ENCODE measurements around the gene B3GNT4. TPM values are rescaled to one million over a fixed set of nuclear protein-coding genes. Genes with fewer than 3 reads are reported as not detected.

The B3GNT4 gene
- total and polyA plus RNA-seq, 2 donors (not counting 1 experiment from before 2014, with no cell fraction given), result not detected

Small RNA genes within 50 kb of the gene (small RNA-seq; reads per million reads assigned to genes)
- 0.57 reads per million for gene DIABLO (ENCODE audit: insufficient read length, low read depth, low replicate concordance)

Other genes starting within 250 kb of the B3GNT4 start
- 75.6 and 75.9 TPM in 2 replicates for gene BCL7A, start 181.8 kb upstream of the B3GNT4 start, total RNA-seq
- gene BCL7A, start 181.8 kb upstream of the B3GNT4 start, polyA plus RNA-seq, result 71.0 and 80.7 TPM in 2 replicates
- 91.2 and 94.5 TPM in 2 replicates for gene MLXIP, start 125.0 kb upstream of the B3GNT4 start, total RNA-seq
- 28.1 and 30.6 TPM in 2 replicates for gene MLXIP, start 125.0 kb upstream of the B3GNT4 start, polyA plus RNA-seq
- not detected in 2 replicates for gene IL31, start 29.5 kb upstream of the B3GNT4 start, total RNA-seq
- gene IL31, start 29.5 kb upstream of the B3GNT4 start, polyA plus RNA-seq, result not detected in 2 replicates
- not detected in 2 replicates for gene LRRC43, start 20.6 kb upstream of the B3GNT4 start, total RNA-seq
- not detected in 2 replicates for gene LRRC43, start 20.6 kb upstream of the B3GNT4 start, polyA plus RNA-seq
- 42.8 and 44.6 TPM in 2 replicates for gene DIABLO, start 22.3 kb downstream of the B3GNT4 start, total RNA-seq
- gene DIABLO, start 22.3 kb downstream of the B3GNT4 start, polyA plus RNA-seq, result 36.8 and 71.6 TPM in 2 replicates
- 34.6 and 34.9 TPM in 2 replicates for gene VPS33A, start 62.8 kb downstream of the B3GNT4 start, total RNA-seq
- 11.1 and 11.3 TPM in 2 replicates for gene VPS33A, start 62.8 kb downstream of the B3GNT4 start, polyA plus RNA-seq
- gene CLIP1, start 219.0 kb downstream of the B3GNT4 start, total RNA-seq, result 62.4 and 64.9 TPM in 2 replicates
- 17.0 and 21.1 TPM in 2 replicates for gene CLIP1, start 219.0 kb downstream of the B3GNT4 start, polyA plus RNA-seq